ENCODE measurements around the gene SERAC1.
"Not testable (repeated sequence)": the region's sequence is repeated elsewhere in the genome, so short reads cannot be mapped to it uniquely, and the experiment has no call there.

SERAC1 gene

DNA sequence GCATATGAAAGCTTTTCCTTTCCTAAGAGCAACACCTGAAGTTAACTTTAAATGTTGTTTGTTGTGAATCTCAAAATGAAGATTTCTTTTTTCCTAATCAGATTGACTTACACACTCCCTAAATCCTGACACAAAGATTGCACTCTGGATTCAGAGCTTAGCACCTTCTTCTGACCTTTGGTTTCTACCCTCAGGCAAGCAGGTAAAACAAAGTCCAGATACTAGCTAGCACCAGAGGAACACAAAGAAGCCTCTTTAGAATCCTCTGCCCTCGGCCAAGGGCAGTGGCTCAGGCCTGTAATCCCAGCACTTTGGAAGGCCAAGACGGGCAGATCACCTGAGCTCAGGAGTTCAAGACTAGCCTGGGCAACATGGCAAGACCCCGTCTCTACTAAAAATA, 14.5 kb downstream of the SERAC1 start:
- Histone ChIP-seq H3K4me2 (no peak overlapping the region), H3K79me2 (ENCODE audit: insufficient read depth, low read depth) (no peaks in the 10 kb centered on the region), H3K4me3 (IDR thresholded peaks at IDR 0.05; ENCODE audit: insufficient read depth, low read depth, low read length) (no peak overlapping the region), H3K27me3 (ENCODE audit: insufficient read depth, low read depth) (no peaks in the 10 kb centered on the region), H3K36me3 (ENCODE audit: insufficient read depth) (no peaks in the 10 kb centered on the region), H2AFZ (ENCODE audit: low read depth) (no peak overlapping the region), H3K9ac (no peak overlapping the region), H4K20me1 (ENCODE audit: insufficient read depth) (no peaks in the 10 kb centered on the region), H3K27ac (no peak overlapping the region), H3K4me1 (ENCODE audit: low read depth, poor library complexity, severe bottlenecking) (no peaks in the 10 kb centered on the region)
- TF ChIP-seq, protein P1, sequence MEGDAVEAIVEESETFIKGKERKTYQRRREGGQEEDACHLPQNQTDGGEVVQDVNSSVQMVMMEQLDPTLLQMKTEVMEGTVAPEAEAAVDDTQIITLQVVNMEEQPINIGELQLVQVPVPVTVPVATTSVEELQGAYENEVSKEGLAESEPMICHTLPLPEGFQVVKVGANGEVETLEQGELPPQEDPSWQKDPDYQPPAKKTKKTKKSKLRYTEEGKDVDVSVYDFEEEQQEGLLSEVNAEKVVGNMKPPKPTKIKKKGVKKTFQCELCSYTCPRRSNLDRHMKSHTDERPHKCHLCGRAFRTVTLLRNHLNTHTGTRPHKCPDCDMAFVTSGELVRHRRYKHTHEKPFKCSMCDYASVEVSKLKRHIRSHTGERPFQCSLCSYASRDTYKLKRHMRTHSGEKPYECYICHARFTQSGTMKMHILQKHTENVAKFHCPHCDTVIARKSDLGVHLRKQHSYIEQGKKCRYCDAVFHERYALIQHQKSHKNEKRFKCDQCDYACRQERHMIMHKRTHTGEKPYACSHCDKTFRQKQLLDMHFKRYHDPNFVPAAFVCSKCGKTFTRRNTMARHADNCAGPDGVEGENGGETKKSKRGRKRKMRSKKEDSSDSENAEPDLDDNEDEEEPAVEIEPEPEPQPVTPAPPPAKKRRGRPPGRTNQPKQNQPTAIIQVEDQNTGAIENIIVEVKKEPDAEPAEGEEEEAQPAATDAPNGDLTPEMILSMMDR (conservative IDR thresholded peaks at IDR 0.05; ENCODE audit: low read depth, low read length) = no peak

GRCh38 chr6:158152659-158153058, 15.4 kb downstream of the SERAC1 start:
- TF ChIP-seq, protein P1 (conservative IDR thresholded peaks at IDR 0.05; ENCODE audit: low read depth, low read length) = no peak
- H3K27ac ChIP-seq = no peak overlapping the region
- no peaks in the 10 kb centered on the region for H4K20me1 ChIP-seq (ENCODE audit: insufficient read depth)
- no peaks in the 10 kb centered on the region for H3K36me3 ChIP-seq (ENCODE audit: insufficient read depth)
- H3K9ac ChIP-seq = no peak overlapping the region
- H3K4me1 ChIP-seq (ENCODE audit: low read depth, poor library complexity, severe bottlenecking) = peaks cover 3% of the 10 kb centered on the region
- no peak overlapping the region for H3K4me2 ChIP-seq
- H3K4me3 ChIP-seq (IDR thresholded peaks at IDR 0.05; ENCODE audit: insufficient read depth, low read depth, low read length) = no peak overlapping the region
- H2AFZ ChIP-seq (ENCODE audit: low read depth) = no peak overlapping the region
- no peaks in the 10 kb centered on the region for H3K79me2 ChIP-seq (ENCODE audit: insufficient read depth, low read depth)
- H3K27me3 ChIP-seq (ENCODE audit: insufficient read depth, low read depth) = no peaks in the 10 kb centered on the region

- H3K4me2 ChIP-seq; H3K27ac ChIP-seq; H3K79me2 ChIP-seq (ENCODE audit: insufficient read depth, low read depth); H3K4me3 ChIP-seq (IDR thresholded peaks at IDR 0.05; ENCODE audit: insufficient read depth, low read depth, low read length); H3K36me3 ChIP-seq (ENCODE audit: insufficient read depth); H3K9ac ChIP-seq; H4K20me1 ChIP-seq (ENCODE audit: insufficient read depth); H3K4me1 ChIP-seq (ENCODE audit: low read depth, poor library complexity, severe bottlenecking); H2AFZ ChIP-seq (ENCODE audit: low read depth); H3K27me3 ChIP-seq (ENCODE audit: insufficient read depth, low read depth): not testable (repeated sequence)
Observed at GRCh38 chr6:158152025-158152424, 16.0 kb downstream of the SERAC1 start.

- Histone ChIP-seq H4K20me1 (ENCODE audit: insufficient read depth) (no peaks in the 10 kb centered on the region), H3K9ac (no peak overlapping the region), H3K4me1 (ENCODE audit: low read depth, poor library complexity, severe bottlenecking) (peaks cover 3% of the 10 kb centered on the region), H3K27ac (no peak overlapping the region), H3K4me2 (no peak overlapping the region), H3K4me3 (IDR thresholded peaks at IDR 0.05; ENCODE audit: insufficient read depth, low read depth, low read length) (no peak overlapping the region), H3K79me2 (ENCODE audit: insufficient read depth, low read depth) (no peaks in the 10 kb centered on the region), H2AFZ (ENCODE audit: low read depth) (no peak overlapping the region), H3K27me3 (ENCODE audit: insufficient read depth, low read depth) (no peaks in the 10 kb centered on the region), H3K36me3 (ENCODE audit: insufficient read depth) (no peaks in the 10 kb centered on the region)
- TF ChIP-seq, protein P1 (conservative IDR thresholded peaks at IDR 0.05; ENCODE audit: low read depth, low read length) = no peak
Observed at GRCh38 chr6:158150701-158151100, 17.4 kb downstream of the SERAC1 start.

- H2AFZ ChIP-seq (ENCODE audit: low read depth) = no peak overlapping the region
- no peak overlapping the region for H3K4me2 ChIP-seq
- H3K4me3 ChIP-seq (IDR thresholded peaks at IDR 0.05; ENCODE audit: insufficient read depth, low read depth, low read length) = no peak overlapping the region
- H3K27me3 ChIP-seq (ENCODE audit: insufficient read depth, low read depth) = no peaks in the 10 kb centered on the region
- H3K36me3 ChIP-seq (ENCODE audit: insufficient read depth) = no peaks in the 10 kb centered on the region
- H3K9ac ChIP-seq = no peak overlapping the region
- H3K27ac ChIP-seq = no peak overlapping the region
- peaks cover 3% of the 10 kb centered on the region for H3K4me1 ChIP-seq (ENCODE audit: low read depth, poor library complexity, severe bottlenecking)
- no peaks in the 10 kb centered on the region for H4K20me1 ChIP-seq (ENCODE audit: insufficient read depth)
- TF ChIP-seq, protein P1 (conservative IDR thresholded peaks at IDR 0.05; ENCODE audit: low read depth, low read length) = no peak
- no peaks in the 10 kb centered on the region for H3K79me2 ChIP-seq (ENCODE audit: insufficient read depth, low read depth)
Observed at GRCh38 chr6:158149641-158150040, 18.4 kb downstream of the SERAC1 start.

Data from KMS-11 (cell line).